ENCODE measurements around the gene GSPT1.
A peak's percentile ranks its signal among the peaks of the same experiment; 100 is the strongest.

The GSPT1 gene

GRCh38 chr16:11950388-11950787 is 34.6 kb upstream of the GSPT1 start:
- TF ChIP-seq ISL1 (CRISPR knock-in tag; IDR thresholded peaks at IDR 0.05) (no peak), ESRRG (CRISPR knock-in tag; IDR thresholded peaks at IDR 0.05) (no peak), TCF4 (CRISPR knock-in tag; IDR thresholded peaks at IDR 0.05; ENCODE audit: borderline replicate concordance) (no peak), ZNF565 (CRISPR knock-in tag; conservative IDR thresholded peaks at IDR 0.05; ENCODE audit: low read depth) (no peak), ZC3H10 (CRISPR knock-in tag; IDR thresholded peaks at IDR 0.05) (no peak), ARNTL (CRISPR knock-in tag; IDR thresholded peaks at IDR 0.05; ENCODE audit: borderline replicate concordance, low read depth) (no peak), SNAI2 (CRISPR knock-in tag; IDR thresholded peaks at IDR 0.05) (no peak), CREB5 (CRISPR knock-in tag; IDR thresholded peaks at IDR 0.05; ENCODE audit: low read depth) (no peak), RARB (CRISPR knock-in tag; IDR thresholded peaks at IDR 0.05) (no peak), CSRNP3 (CRISPR knock-in tag; IDR thresholded peaks at IDR 0.05) (no peak), ZNF8 (CRISPR knock-in tag; IDR thresholded peaks at IDR 0.05) (no peak), ZFP30 (CRISPR knock-in tag; IDR thresholded peaks at IDR 0.05) (no peak), POU6F1 (CRISPR knock-in tag; IDR thresholded peaks at IDR 0.05; ENCODE audit: borderline replicate concordance, low read depth) (no peak), PATZ1 (CRISPR knock-in tag; IDR thresholded peaks at IDR 0.05; ENCODE audit: borderline replicate concordance) (no peak), GLIS3 (CRISPR knock-in tag; IDR thresholded peaks at IDR 0.05) (no peak), OSR1 (CRISPR knock-in tag; IDR thresholded peaks at IDR 0.05) (no peak), TOX (CRISPR knock-in tag; IDR thresholded peaks at IDR 0.05; ENCODE audit: borderline replicate concordance) (no peak)
- no peak for ATAC-seq

- ATAC-seq: peak; percentile 95
- no peak for TF ChIP-seq TOX (CRISPR knock-in tag; IDR thresholded peaks at IDR 0.05; ENCODE audit: borderline replicate concordance)
- TF ChIP-seq PATZ1 (CRISPR knock-in tag; IDR thresholded peaks at IDR 0.05; ENCODE audit: borderline replicate concordance): no peak
- no peak for TF ChIP-seq TSHZ2 (CRISPR knock-in tag; IDR thresholded peaks at IDR 0.05)
- TF ChIP-seq SNAI2 (CRISPR knock-in tag; IDR thresholded peaks at IDR 0.05): no peak
- no peak for TF ChIP-seq ZFP30 (CRISPR knock-in tag; IDR thresholded peaks at IDR 0.05)
- no peak for TF ChIP-seq ZC3H10 (CRISPR knock-in tag; IDR thresholded peaks at IDR 0.05)
- no peak for TF ChIP-seq ZNF70 (CRISPR knock-in tag; IDR thresholded peaks at IDR 0.05)
- no peak for TF ChIP-seq ESRRG (CRISPR knock-in tag; IDR thresholded peaks at IDR 0.05)
Measured at GRCh38 chr16:11949527-11949926, 33.8 kb upstream of the GSPT1 start.

- TF ChIP-seq ZNF8 (CRISPR knock-in tag; IDR thresholded peaks at IDR 0.05) (no peak), BACH2 (CRISPR knock-in tag; IDR thresholded peaks at IDR 0.05; ENCODE audit: borderline replicate concordance) (no peak), ESRRG (CRISPR knock-in tag; IDR thresholded peaks at IDR 0.05) (no peak), ISL1 (CRISPR knock-in tag; IDR thresholded peaks at IDR 0.05) (no peak), ZNF565 (CRISPR knock-in tag; conservative IDR thresholded peaks at IDR 0.05; ENCODE audit: low read depth) (no peak), ZFP30 (CRISPR knock-in tag; IDR thresholded peaks at IDR 0.05) (no peak), OSR1 (CRISPR knock-in tag; IDR thresholded peaks at IDR 0.05) (no peak)
- ATAC-seq: no peak
Measured at GRCh38 chr16:11948819-11949218, 33.1 kb upstream of the GSPT1 start.
